SW 1271 (cell line): ENCODE data around the gene AMBRA1.

Experiments
- DNase-seq, 2 experiments: peaks; one replicate each; lab custom pipeline; 2025; lab: John Stamatoyannopoulos, UW

Gene AMBRA1

GRCh38 chr11:46574656-46575055 is 19.2 kb downstream of the AMBRA1 start:
- no peak for DNase-seq

- no peak for DNase-seq
Measured at GRCh38 chr11:46570790-46571398, 22.9 kb downstream of the AMBRA1 start.

GRCh38 chr11:46565232-46565840 is 28.5 kb downstream of the AMBRA1 start:
- DNase-seq, result no peak

GRCh38 chr11:46564459-46564858 is 29.4 kb downstream of the AMBRA1 start:
- peak in 1 of 2 experiments; percentile 32 for DNase-seq

GRCh38 chr11:46562527-46562926 is 31.3 kb downstream of the AMBRA1 start:
- no peak for DNase-seq

GRCh38 chr11:46560300-46560991 is 33.4 kb downstream of the AMBRA1 start:
- peak in 1 of 2 experiments; percentile 63 for DNase-seq

- no peak for DNase-seq
Measured at GRCh38 chr11:46559815-46560214, 34.0 kb downstream of the AMBRA1 start.

- peak in 1 of 2 experiments; percentile 37 for DNase-seq
Measured at GRCh38 chr11:46557684-46558151, 36.1 kb downstream of the AMBRA1 start.

GRCh38 chr11:46555267-46556054 is 38.4 kb downstream of the AMBRA1 start:
- DNase-seq, result no peak

- peak in 1 of 2 experiments; percentile 88 for DNase-seq
Measured at GRCh38 chr11:46554213-46555147, 39.3 kb downstream of the AMBRA1 start.

- DNase-seq, result peak; percentile 33 to 85
Measured at GRCh38 chr11:46553814-46554212, 40.0 kb downstream of the AMBRA1 start.

- DNase-seq, result no peak
Measured at GRCh38 chr11:46551261-46551660, 42.6 kb downstream of the AMBRA1 start.

- no peak for DNase-seq
Measured at GRCh38 chr11:46547579-46547978, 46.2 kb downstream of the AMBRA1 start.

GRCh38 chr11:46543564-46543963 is 50.3 kb downstream of the AMBRA1 start:
- no peak for DNase-seq

- no peak for DNase-seq
Measured at GRCh38 chr11:46541593-46542371, 52.0 kb downstream of the AMBRA1 start.

- DNase-seq, result no peak
Measured at GRCh38 chr11:46540807-46541206, 53.0 kb downstream of the AMBRA1 start.

GRCh38 chr11:46537537-46538295 is 56.1 kb downstream of the AMBRA1 start:
- peak; percentile 35 to 73 for DNase-seq

- DNase-seq, result no peak
Measured at GRCh38 chr11:46537121-46537520, 56.7 kb downstream of the AMBRA1 start.

- no peak for DNase-seq
Measured at GRCh38 chr11:46535688-46536087, 58.1 kb downstream of the AMBRA1 start.

- DNase-seq, result no peak
Measured at GRCh38 chr11:46534711-46535110, 59.1 kb downstream of the AMBRA1 start.
